H1 (cell line): Measurements from ENCODE around the gene CLIC3. TPM values are rescaled to one million over a fixed set of nuclear protein-coding genes. Genes with fewer than 3 reads are reported as not detected.

ENCODE experiments used
- CTCF ChIA-PET: fragments of 300-600 bp; sonication (Branson Sonifier 250); formaldehyde crosslinking; loops from one replicate; lab custom pipeline; 2021; ENCODE audit not compliant: partially characterized antibody; lab: Charles Lee
- POLR2A ChIA-PET: fragments of 300-600 bp; sonication (Branson Sonifier 250); formaldehyde crosslinking; loops from one replicate; lab custom pipeline; 2021; ENCODE audit warnings: inconsistent platforms; ENCODE audit not compliant: partially characterized antibody; lab: Charles Lee
- DNase-seq, 2 experiments: peaks; one replicate each; pipeline versions ENCODE4 v3.0.0 to v3.0.0-alpha.2; 2010 to 2022; ENCODE audit warnings: low spot score in 2 of 2, low read depth in 1 of 2, mixed read lengths in 1 of 2
- FAIRE-seq: peaks from 2 replicates; lab custom pipeline; 2011; peaks lifted over from hg19 to GRCh38; lab: Jason Lieb, UNC
- H2AFZ ChIP-seq: 2 replicates; pipeline ENCODE4 v1.8.1; 2012; ENCODE audit warnings: low read length, inconsistent platforms
- H2AK5ac ChIP-seq: 2 replicates; pipeline ENCODE4 v1.6.1; 2013; ENCODE audit warnings: low read depth, low read length
- H2BK120ac ChIP-seq: replicated peaks from 2 replicates; pipeline ENCODE3; 2013; ENCODE audit warnings: low read depth, low read length, inconsistent platforms
- H2BK12ac ChIP-seq: 2 replicates; pipeline ENCODE4 v1.6.1; 2013; ENCODE audit warnings: low read depth, low read length
- H2BK15ac ChIP-seq: 2 replicates; pipeline ENCODE4 v1.6.1; 2013; ENCODE audit warnings: low read length
- H2BK20ac ChIP-seq: 2 replicates; pipeline ENCODE4 v1.6.1; 2013; ENCODE audit warnings: low read length
- H2BK5ac ChIP-seq: 2 replicates; pipeline ENCODE4 v1.6.1; 2013; ENCODE audit warnings: low read depth, low read length
- H3K14ac ChIP-seq: 2 replicates; pipeline ENCODE4 v1.6.1; 2013; ENCODE audit warnings: inconsistent platforms; ENCODE audit not compliant: insufficient read length
- H3K18ac ChIP-seq: 2 replicates; pipeline ENCODE4 v1.6.1; 2013; ENCODE audit warnings: low read length; ENCODE audit errors: extremely low read depth
- H3K23ac ChIP-seq: 2 replicates; pipeline ENCODE4 v1.6.1; 2013; ENCODE audit warnings: inconsistent platforms; ENCODE audit not compliant: insufficient read length
- H3K23me2 ChIP-seq: 2 replicates; pipeline ENCODE4 v1.6.1; 2013; ENCODE audit warnings: low read depth, low read length
- H3K27ac ChIP-seq: 2 replicates; pipeline ENCODE4 v1.6.1; 2011; ENCODE audit warnings: low read depth, low read length, inconsistent platforms
- H3K27me3 ChIP-seq, 4 experiments: replicated peaks in 1 of 4; 1 replicate in 1 of 4; 2 replicates in 3 of 4; pipeline versions ENCODE4 v1.6.1 to v1.8.1; 2011 to 2013; ENCODE audit warnings: low read length in 3 of 4, mild to moderate bottlenecking in 3 of 4, inconsistent platforms in 2 of 4, mixed read lengths in 2 of 4, moderate library complexity in 1 of 4; ENCODE audit not compliant: control insufficient read depth in 3 of 4, insufficient read depth in 3 of 4; ENCODE audit errors: extremely low read depth in 1 of 4
- H3K36me3 ChIP-seq, 4 experiments: 2 replicates each; pipeline versions ENCODE4 v1.6.1 to v1.8.1; 2011 to 2013; ENCODE audit warnings: mild to moderate bottlenecking in 4 of 4, low read length in 3 of 4, moderate library complexity in 2 of 4, control low read depth in 1 of 4, inconsistent platforms in 1 of 4; ENCODE audit not compliant: insufficient read depth in 4 of 4, control insufficient read depth in 2 of 4
- H3K4ac ChIP-seq: replicated peaks from 2 replicates; pipeline ENCODE3; 2013; ENCODE audit warnings: low read length, low read depth, mixed read lengths, inconsistent platforms; ENCODE audit not compliant: insufficient read length
- H3K4me1 ChIP-seq, 4 experiments: replicated peaks in 1 of 4; 1 replicate in 1 of 4; 2 replicates in 3 of 4; pipeline versions ENCODE4 v1.6.1 to v1.8.1; 2011 to 2013; ENCODE audit warnings: low read length in 3 of 4, inconsistent platforms in 2 of 4, mixed read lengths in 1 of 4; ENCODE audit not compliant: insufficient read depth in 4 of 4, control insufficient read depth in 3 of 4
- H3K4me2 ChIP-seq, 2 experiments: 2 replicates each; pipeline versions ENCODE4 v1.6.1 to v1.8.1; 2011 to 2013; ENCODE audit warnings: low read depth in 2 of 2, low read length in 2 of 2, control low read depth in 1 of 2, inconsistent platforms in 1 of 2, mild to moderate bottlenecking in 1 of 2; ENCODE audit not compliant: insufficient read depth in 1 of 2
- H3K4me3 ChIP-seq, 4 experiments: fragments of 200-600, 300-600 bp in 1 of 4; sonication (generic), shearing (Covaris generic), sonication (Bioruptor Twin) in 1 of 4; 2 replicates each; pipeline versions ENCODE4 v1.5.1 to v1.8.1; 2011 to 2016; ENCODE audit warnings: low read length in 4 of 4, low read depth in 3 of 4, control low read depth in 2 of 4, inconsistent platforms in 2 of 4, mild to moderate bottlenecking in 2 of 4, mixed read lengths in 1 of 4, moderate library complexity in 1 of 4; ENCODE audit not compliant: insufficient read depth in 2 of 4; ENCODE audit errors: extremely low read depth in 1 of 4
- H3K56ac ChIP-seq: replicated peaks from 2 replicates; pipeline ENCODE3; 2013; ENCODE audit warnings: low read depth, mild to moderate bottlenecking, mixed read lengths, low read length, inconsistent platforms; ENCODE audit not compliant: insufficient read length
- H3K79me1 ChIP-seq: 2 replicates; pipeline ENCODE4 v1.6.1; 2013; ENCODE audit warnings: low read depth, low read length, control low read depth
- H3K79me2 ChIP-seq, 2 experiments: 2 replicates each; pipeline versions ENCODE4 v1.6.1 to v1.8.1; 2012 to 2013; ENCODE audit warnings: low read length in 2 of 2, mild to moderate bottlenecking in 2 of 2, inconsistent platforms in 1 of 2; ENCODE audit not compliant: insufficient read depth in 2 of 2, control insufficient read depth in 1 of 2
- H3K9ac ChIP-seq, 4 experiments: replicated peaks in 1 of 4; 1 replicate in 1 of 4; 2 replicates in 3 of 4; pipeline versions ENCODE4 v1.6.1 to v1.8.1; 2011 to 2013; ENCODE audit warnings: low read depth in 3 of 4, low read length in 3 of 4, control low read depth in 2 of 4, mild to moderate bottlenecking in 2 of 4, moderate library complexity in 2 of 4, inconsistent platforms in 1 of 4; ENCODE audit errors: extremely low read depth in 1 of 4
- H3K9me3 ChIP-seq, 2 experiments: 2 replicates each; pipeline versions ENCODE4 v1.6.1 to v1.8.1; 2012 to 2013; ENCODE audit warnings: mild to moderate bottlenecking in 2 of 2, moderate library complexity in 2 of 2, control low read depth in 1 of 2, inconsistent platforms in 1 of 2, low read depth in 1 of 2, low read length in 1 of 2, mixed read lengths in 1 of 2; ENCODE audit not compliant: insufficient read depth in 2 of 2
- H4K20me1 ChIP-seq, 2 experiments: replicated peaks in 1 of 2; 2 replicates each; pipeline versions ENCODE3 to v1.8.1; 2011 to 2013; ENCODE audit warnings: inconsistent platforms in 2 of 2, low read length in 2 of 2, mild to moderate bottlenecking in 1 of 2; ENCODE audit not compliant: insufficient read depth in 2 of 2, control insufficient read depth in 1 of 2
- H4K5ac ChIP-seq: 2 replicates; pipeline ENCODE4 v1.6.1; 2013; ENCODE audit warnings: low read length, low read depth, mixed read lengths, inconsistent platforms; ENCODE audit not compliant: insufficient read length
- H4K8ac ChIP-seq: 2 replicates; pipeline ENCODE4 v1.8.0; 2013; ENCODE audit warnings: mild to moderate bottlenecking, moderate library complexity, low read length, inconsistent platforms; ENCODE audit not compliant: insufficient read depth; ENCODE audit errors: extremely low read depth
- H4K91ac ChIP-seq: replicated peaks from 2 replicates; pipeline ENCODE3; 2013; ENCODE audit warnings: low read length, mixed read lengths, inconsistent platforms; ENCODE audit not compliant: insufficient read length
- CBX5 ChIP-seq: fragments of 300-800, 300-1000 bp; sonication (generic); IDR thresholded peaks from 2 replicates; pipeline ENCODE4 v1.7.1; 2016; ENCODE audit warnings: antibody characterized with exemption, low read length, low read depth
- CBX8 ChIP-seq: fragments of 300-800, 300-1000 bp; sonication (generic); IDR thresholded peaks from 2 replicates; pipeline ENCODE4 v1.7.1; 2016; ENCODE audit warnings: low read depth, low read length, borderline replicate concordance
- CHD2 ChIP-seq: IDR thresholded peaks from 2 replicates; pipeline ENCODE4 v1.6.1; 2012; ENCODE audit warnings: low read length, improper control_type of control experiment
- POLR2AphosphoS5 ChIP-seq: IDR thresholded peaks from 2 replicates; pipeline ENCODE4 v1.6.1; 2011; ENCODE audit warnings: low read depth, low read length
- RBBP5 ChIP-seq: IDR thresholded peaks from 2 replicates; pipeline ENCODE4 v1.7.1; 2012; ENCODE audit warnings: low read depth, mild to moderate bottlenecking, inconsistent platforms, low read length, moderate library complexity, borderline replicate concordance
- RNF2 ChIP-seq: fragments of 200-900, 300-1000 bp; sonication (generic); IDR thresholded peaks from 2 replicates; pipeline ENCODE4 v1.7.1; 2016; ENCODE audit warnings: borderline replicate concordance, low read depth, mild to moderate bottlenecking, antibody characterized with exemption, low read length; ENCODE audit not compliant: poor library complexity, severe bottlenecking; ENCODE audit errors: missing control alignments
- SIN3A ChIP-seq, 2 experiments: IDR thresholded peaks in 1 of 2; conservative IDR thresholded peaks in 1 of 2; 2 replicates each; pipeline ENCODE4 v1.6.1; 2011 to 2012; ENCODE audit warnings: low read length in 2 of 2, improper control_type of control experiment in 1 of 2, low read depth in 1 of 2, mild to moderate bottlenecking in 1 of 2
- SUZ12 ChIP-seq: fragments of 200-600 bp; sonication (generic); IDR thresholded peaks from 2 replicates; pipeline ENCODE4 v1.6.1; 2012; ENCODE audit warnings: mild to moderate bottlenecking, inconsistent platforms, low read length, moderate library complexity, mixed read lengths
- ZNF274 ChIP-seq: IDR thresholded peaks from 2 replicates; pipeline ENCODE4 v1.7.0; 2012; ENCODE audit warnings: low read length, borderline replicate concordance; ENCODE audit errors: extremely low read depth
- WGBS, 2 experiments: shearing (Covaris generic) in 1 of 2; methylation state at CpG; one replicate each; pipeline versions ENCODE4 v1.1.6 to v1.1.7; 2013 to 2015; ENCODE audit warnings: low lambda C conversion rate in 2 of 2, mixed read lengths in 2 of 2, inconsistent platforms in 1 of 2, low coverage in 1 of 2, missing lambda C conversion rate in 1 of 2; ENCODE audit not compliant: insufficient replicate concordance in 2 of 2, insufficient coverage in 1 of 2, insufficient read length in 1 of 2; ENCODE audit errors: extremely low coverage in 1 of 2, missing lambda C conversion rate in 1 of 2; 5-methylcytosine and 5-hydroxymethylcytosine counted together
- polyA plus RNA-seq, 7 experiments: library from polyadenylated mRNA; depleted of rRNA in 3 of 7; stranded (reverse) in 5 of 7; unstranded in 2 of 7; fragments of >200 nt in 5 of 7; fragments of 200-250 nt in 2 of 7; gene quantifications; 1 replicate in 5 of 7; 2 replicates in 1 of 7; 4 replicates in 1 of 7; pipeline versions ENCODE4 v1.2.1 to v1.2.3, GENCODE V29; 2011 to 2013; ENCODE audit warnings: missing spikeins in 2 of 7, mixed read lengths in 2 of 7
- total RNA-seq: library from RNA; stranded (reverse); fragmentation: NEBNext Ultra II Directional; extraction: Animal tissue kit (Norgen Biotek cat#: 25700); gene quantifications from 2 replicates; pipeline ENCODE4 v1.2.1, GENCODE V29; 2021

CLIC3 gene
- total and polyA plus RNA-seq, 2 of the 8 experiments (the other 6 are each of a cell fraction or from before 2014, with no cell fraction given), result 0.12 TPM; not detected in 1

DNA sequence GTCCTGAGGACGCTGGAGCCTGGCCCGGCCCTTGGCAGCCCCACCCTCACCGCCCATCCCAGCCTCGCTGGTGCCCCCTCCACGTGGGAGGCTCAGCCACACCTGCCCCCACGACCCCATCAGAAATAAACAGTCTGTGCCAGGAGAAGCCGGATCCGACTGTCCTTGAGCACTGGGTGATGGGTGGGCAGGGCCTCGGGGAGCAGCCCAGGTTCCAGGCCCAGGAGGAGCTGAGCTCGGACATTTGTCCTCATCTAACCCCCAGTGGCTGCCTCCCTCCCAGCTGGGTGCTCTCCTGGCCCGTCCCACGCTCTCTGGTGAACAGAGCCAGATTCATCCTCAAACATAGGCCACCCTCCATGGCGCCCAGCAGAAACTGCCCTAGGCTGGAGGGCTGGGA is 23.6 kb downstream of the CLIC3 start:
- FAIRE-seq (no peak), DNase-seq (no peak)
- Histone ChIP-seq H3K18ac (no peak overlapping the region), H2BK12ac (no peak overlapping the region), H3K27me3 (peaks cover 0 to 5% (median 2%) of the 10 kb centered on the region in 4 experiments; a peak in 2 of 7 replicates), H3K4me3 (no peak overlapping the region), H4K20me1 (peaks cover 0 to 2% of the 10 kb centered on the region in 2 experiments), H3K56ac (no peak overlapping the region), H4K91ac (no peak overlapping the region), H4K8ac (0 out of 2 replicates have a peak overlapping the region, but pooled peaks have one; percentile 51), H3K14ac (no peak overlapping the region), H3K79me1 (no peaks in the 10 kb centered on the region), H3K4me1 (peaks cover 0 to 8% (median 3%) of the 10 kb centered on the region in 4 experiments; a peak in 4 of 7 replicates), H3K23ac (no peak overlapping the region), H3K9ac (no peak overlapping the region), H3K79me2 (no peaks in the 10 kb centered on the region), H3K36me3 (no peaks in the 10 kb centered on the region), H2AFZ (no peak overlapping the region), H2AK5ac (no peak overlapping the region), H3K9me3 (no peaks in the 10 kb centered on the region), H3K4me2 (no peak overlapping the region), H2BK20ac (no peak overlapping the region), H4K5ac (no peak overlapping the region), H2BK5ac (no peak overlapping the region), H2BK15ac (no peak overlapping the region), H3K4ac (no peak overlapping the region), H3K27ac (no peak overlapping the region), H2BK120ac (no peak overlapping the region), H3K23me2 (peaks cover 4% of the 10 kb centered on the region; the same call in 1 of the 2 replicates)
- CTCF ChIA-PET, result interaction anchor here (0.9 to 9.4 kb wide), 5 partner anchors 12 to 63 kb away, joined by 3 to 38 read pairs (median 12); partner anchors contain the start of gene LCN12
- TF ChIP-seq CHD2 (no peak), ZNF274 (no peak), CBX5 (no peak), CBX8 (no peak), RNF2 (no peak), POLR2AphosphoS5 (no peak), RBBP5 (no peak), SUZ12 (no peak), SIN3A (conservative IDR thresholded peaks at IDR 0.05 in 1 of 2, IDR thresholded peaks at IDR 0.05 in 1 of 2; ENCODE audit: low read depth in 1 of 2, low read length in 2 of 2) (no peak)
- POLR2A ChIA-PET, result no interaction called here
- WGBS, 2 experiments, result 87% methylated on average over 12 of the region's 13 CpGs; no CpG with 5 or more reads in 1 of the 2 experiments
